Activated T-cell treated with anti-CD3 and anti-CD28 coated beads, Interleukin-2, amount 50 U/mL, for 24 hours (primary cell): ENCODE measurements around the gene DAZAP1.

ENCODE experiments used
- DNase-seq: peaks from one replicate; pipeline ENCODE4 v3.0.0-alpha.2; 2020
- H3K27ac Mint-ChIP-seq: 2 replicates; pipeline ENCODE4 v1.8.0; 2020; ENCODE audit warnings: mild to moderate bottlenecking, mixed read lengths
- H3K27me3 Mint-ChIP-seq: 2 replicates; pipeline ENCODE4 v1.8.0; 2020; ENCODE audit warnings: mixed read lengths
- H3K36me3 Mint-ChIP-seq: 2 replicates; pipeline ENCODE4 v1.8.0; 2020; ENCODE audit warnings: low read depth, mixed read lengths
- H3K4me1 Mint-ChIP-seq: 2 replicates; pipeline ENCODE4 v1.8.0; 2020; ENCODE audit warnings: low read depth, mixed read lengths
- H3K4me3 Mint-ChIP-seq: 2 replicates; pipeline ENCODE4 v1.8.0; 2020; ENCODE audit warnings: mild to moderate bottlenecking, moderate library complexity, mixed read lengths
- H3K9me3 Mint-ChIP-seq: 2 replicates; pipeline ENCODE4 v1.8.0; 2020; ENCODE audit warnings: mixed read lengths

DAZAP1 gene

DNA sequence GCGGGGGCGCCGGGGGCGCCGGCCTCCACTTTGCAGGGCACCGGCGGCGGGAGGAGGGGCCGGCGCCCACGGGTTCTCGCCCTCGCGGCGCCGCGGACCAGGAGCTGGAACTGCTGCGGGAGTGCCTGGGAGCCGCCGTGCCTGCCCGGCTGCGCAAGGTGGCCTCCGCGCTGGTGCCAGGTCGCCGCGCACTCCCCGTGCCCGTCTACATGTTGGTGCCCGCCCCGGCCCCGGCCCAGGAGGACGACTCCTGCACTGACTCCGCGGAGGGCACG, 59.8 kb downstream of the DAZAP1 start:
- H3K4me3 Mint-ChIP-seq, result no peak overlapping the region
- no peaks in the 10 kb centered on the region for H3K36me3 Mint-ChIP-seq
- peaks cover 15% of the 10 kb centered on the region for H3K4me1 Mint-ChIP-seq
- no peak for DNase-seq
- H3K27me3 Mint-ChIP-seq, result peaks cover 13% of the 10 kb centered on the region
- H3K9me3 Mint-ChIP-seq, result no peaks in the 10 kb centered on the region
- H3K27ac Mint-ChIP-seq, result no peak overlapping the region

DNA sequence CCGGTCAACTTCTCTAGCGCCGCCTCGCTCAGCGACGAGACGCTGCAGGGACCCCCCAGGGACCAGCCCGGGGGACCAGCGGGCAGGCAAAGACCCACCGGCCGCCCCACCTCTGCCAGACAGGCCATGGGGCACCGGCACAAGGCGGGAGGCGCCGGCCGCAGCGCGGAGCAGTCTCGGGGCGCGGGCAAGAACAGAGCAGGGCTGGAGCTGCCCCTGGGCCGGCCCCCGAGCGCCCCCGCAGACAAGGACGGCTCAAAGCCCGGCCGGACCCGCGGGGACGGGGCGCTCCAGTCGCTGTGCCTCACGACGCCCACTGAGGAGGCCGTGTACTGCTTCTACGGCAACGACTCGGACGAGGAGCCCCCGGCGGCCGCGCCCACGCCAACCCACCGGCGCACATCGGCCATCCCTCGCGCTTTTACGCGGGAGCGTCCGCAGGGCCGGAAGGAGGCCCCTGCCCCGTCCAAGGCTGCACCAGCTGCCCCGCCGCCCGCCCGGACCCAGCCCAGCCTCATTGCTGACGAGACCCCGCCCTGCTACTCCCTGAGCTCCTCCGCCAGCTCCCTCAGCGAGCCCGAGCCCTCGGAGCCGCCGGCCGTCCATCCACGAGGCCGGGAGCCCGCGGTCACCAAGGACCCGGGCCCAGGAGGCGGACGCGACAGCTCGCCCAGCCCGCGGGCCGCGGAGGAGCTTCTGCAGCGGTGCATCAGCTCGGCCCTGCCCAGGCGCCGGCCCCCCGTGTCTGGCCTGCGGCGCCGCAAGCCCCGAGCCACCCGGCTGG, 60.3 kb downstream of the DAZAP1 start:
- Mint-ChIP-seq H3K4me3 (no peak overlapping the region), H3K4me1 (peaks cover 16% of the 10 kb centered on the region), H3K27ac (no peak overlapping the region), H3K9me3 (no peaks in the 10 kb centered on the region), H3K27me3 (peaks cover 13% of the 10 kb centered on the region), H3K36me3 (no peaks in the 10 kb centered on the region)
- peak; percentile 46 for DNase-seq

DNA sequence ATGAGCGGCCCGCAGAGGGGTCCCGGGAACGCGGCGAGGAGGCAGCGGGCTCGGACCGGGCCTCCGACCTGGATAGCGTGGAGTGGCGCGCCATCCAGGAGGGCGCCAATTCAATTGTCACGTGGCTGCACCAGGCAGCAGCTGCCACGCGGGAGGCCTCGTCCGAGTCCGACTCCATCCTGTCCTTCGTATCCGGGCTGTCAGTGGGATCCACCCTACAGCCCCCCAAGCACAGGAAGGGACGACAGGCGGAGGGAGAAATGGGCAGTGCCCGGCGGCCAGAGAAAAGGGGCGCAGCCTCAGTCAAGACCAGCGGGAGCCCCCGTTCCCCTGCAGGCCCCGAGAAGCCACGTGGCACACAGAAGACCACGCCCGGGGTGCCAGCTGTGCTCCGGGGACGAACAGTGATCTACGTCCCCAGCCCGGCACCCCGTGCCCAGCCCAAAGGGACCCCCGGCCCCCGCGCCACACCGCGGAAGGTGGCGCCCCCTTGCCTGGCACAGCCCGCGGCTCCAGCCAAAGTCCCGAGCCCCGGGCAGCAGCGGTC, 61.0 kb downstream of the DAZAP1 start:
- Mint-ChIP-seq H3K4me1 (peaks cover 19% of the 10 kb centered on the region), H3K9me3 (no peaks in the 10 kb centered on the region), H3K36me3 (peaks cover under 1% of the 10 kb centered on the region), H3K27ac (no peak overlapping the region), H3K27me3 (peaks cover 13% of the 10 kb centered on the region), H3K4me3 (peak overlapping the region; percentile 44)
- peak; percentile 57 for DNase-seq

DNA sequence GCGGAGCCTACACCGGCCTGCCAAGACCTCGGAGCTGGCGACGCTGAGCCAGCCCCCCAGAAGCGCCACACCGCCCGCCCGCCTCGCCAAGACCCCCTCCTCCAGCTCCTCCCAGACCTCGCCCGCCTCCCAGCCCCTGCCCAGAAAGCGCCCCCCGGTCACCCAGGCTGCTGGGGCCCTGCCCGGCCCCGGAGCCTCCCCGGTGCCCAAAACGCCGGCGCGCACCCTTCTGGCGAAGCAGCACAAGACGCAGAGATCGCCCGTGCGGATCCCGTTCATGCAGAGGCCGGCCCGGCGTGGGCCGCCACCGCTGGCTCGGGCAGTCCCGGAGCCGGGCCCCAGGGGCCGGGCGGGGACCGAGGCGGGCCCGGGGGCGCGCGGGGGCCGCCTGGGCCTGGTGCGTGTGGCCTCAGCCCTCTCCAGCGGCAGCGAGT, 61.5 kb downstream of the DAZAP1 start:
- peaks cover 13% of the 10 kb centered on the region for H3K27me3 Mint-ChIP-seq
- DNase-seq, result peak; percentile 72
- no peaks in the 10 kb centered on the region for H3K9me3 Mint-ChIP-seq
- peaks cover 2% of the 10 kb centered on the region for H3K36me3 Mint-ChIP-seq
- H3K4me1 Mint-ChIP-seq, result peaks cover 19% of the 10 kb centered on the region
- peak overlapping the region; percentile 29 for H3K27ac Mint-ChIP-seq
- peak overlapping the region; percentile 44 for H3K4me3 Mint-ChIP-seq

DNA sequence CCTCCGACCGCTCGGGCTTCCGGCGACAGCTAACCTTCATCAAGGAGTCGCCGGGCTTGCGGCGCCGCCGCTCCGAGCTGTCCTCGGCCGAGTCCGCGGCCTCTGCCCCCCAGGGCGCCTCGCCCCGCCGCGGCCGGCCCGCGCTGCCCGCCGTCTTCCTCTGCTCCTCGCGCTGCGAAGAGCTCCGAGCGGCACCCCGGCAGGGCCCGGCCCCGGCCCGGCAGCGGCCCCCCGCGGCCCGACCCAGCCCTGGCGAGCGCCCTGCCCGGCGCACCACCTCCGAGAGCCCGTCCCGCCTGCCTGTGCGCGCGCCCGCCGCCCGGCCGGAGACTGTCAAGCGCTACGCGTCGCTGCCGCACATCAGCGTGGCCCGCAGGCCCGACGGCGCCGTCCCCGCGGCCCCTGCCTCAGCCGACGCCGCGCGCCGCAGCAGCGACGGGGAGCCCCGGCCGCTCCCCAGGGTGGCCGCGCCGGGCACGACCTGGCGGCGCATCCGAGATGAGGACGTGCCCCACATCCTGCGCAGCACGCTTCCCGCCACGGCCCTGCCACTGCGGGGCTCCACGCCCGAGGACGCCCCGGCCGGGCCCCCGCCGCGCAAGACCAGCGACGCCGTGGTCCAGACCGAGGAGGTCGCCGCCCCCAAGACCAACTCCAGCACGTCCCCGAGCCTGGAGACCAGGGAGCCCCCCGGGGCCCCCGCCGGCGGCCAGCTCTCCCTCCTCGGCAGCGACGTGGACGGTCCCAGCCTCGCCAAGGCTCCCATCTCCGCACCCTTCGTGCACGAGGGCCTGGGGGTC, 62.1 kb downstream of the DAZAP1 start:
- Mint-ChIP-seq H3K4me1 (peaks cover 19% of the 10 kb centered on the region), H3K4me3 (no peak overlapping the region), H3K27ac (no peak overlapping the region), H3K36me3 (peaks cover 4% of the 10 kb centered on the region), H3K27me3 (peaks cover 13% of the 10 kb centered on the region), H3K9me3 (no peaks in the 10 kb centered on the region)
- peak; percentile 62 for DNase-seq

DNA sequence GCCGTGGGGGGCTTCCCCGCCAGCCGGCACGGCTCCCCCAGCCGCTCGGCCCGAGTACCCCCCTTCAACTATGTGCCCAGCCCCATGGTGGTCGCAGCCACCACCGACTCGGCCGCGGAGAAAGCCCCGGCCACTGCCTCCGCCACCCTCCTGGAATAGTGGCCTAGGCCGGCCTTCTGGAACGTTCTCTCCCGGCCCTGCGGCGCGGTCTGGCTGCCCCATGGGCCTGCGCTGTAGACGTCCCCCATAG, 62.6 kb downstream of the DAZAP1 start:
- peak overlapping the region; percentile 82 for H3K27ac Mint-ChIP-seq
- no peak for DNase-seq
- H3K36me3 Mint-ChIP-seq, result peaks cover 6% of the 10 kb centered on the region
- H3K9me3 Mint-ChIP-seq, result no peaks in the 10 kb centered on the region
- H3K4me3 Mint-ChIP-seq, result peak overlapping the region; percentile 44
- peaks cover 19% of the 10 kb centered on the region for H3K4me1 Mint-ChIP-seq
- H3K27me3 Mint-ChIP-seq, result peaks cover 11% of the 10 kb centered on the region

DNA sequence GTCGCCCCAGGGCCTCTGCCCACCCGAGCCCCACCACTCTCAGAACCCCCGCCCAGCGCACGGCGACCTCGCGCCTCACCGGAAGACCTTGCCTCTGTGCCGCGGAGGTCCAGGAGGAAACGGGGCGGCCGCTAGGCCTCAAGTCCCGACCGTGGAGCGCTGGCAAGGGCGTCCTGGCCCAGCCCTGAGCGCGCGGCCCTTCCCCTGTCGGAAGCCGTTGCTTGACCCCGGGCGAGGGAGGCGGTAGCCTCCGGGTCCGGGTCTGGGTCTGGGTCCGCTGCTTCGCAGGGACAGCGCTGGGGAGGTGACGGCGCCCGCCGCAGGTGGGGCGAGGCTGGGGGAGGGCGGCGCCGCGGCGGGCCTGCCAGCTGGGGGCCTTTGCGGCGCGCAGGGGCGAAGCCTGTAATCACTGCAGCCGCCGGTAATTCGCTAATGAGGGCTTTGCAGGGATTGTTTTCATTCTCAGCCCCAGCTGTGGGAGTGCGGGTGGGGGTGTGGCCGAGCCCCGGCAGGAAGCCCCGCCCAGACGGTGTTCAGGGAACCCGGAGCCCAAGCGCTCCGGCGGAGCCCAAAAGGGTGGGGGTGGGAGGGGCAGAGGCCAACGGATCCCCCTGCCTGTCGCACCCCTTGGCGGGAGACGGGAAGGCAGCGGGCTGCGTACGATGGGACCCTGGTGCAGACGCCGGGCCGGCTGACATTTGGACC, 63.1 kb downstream of the DAZAP1 start:
- H3K4me3 Mint-ChIP-seq, result peak overlapping the region; percentile 46
- H3K9me3 Mint-ChIP-seq, result no peaks in the 10 kb centered on the region
- peak; percentile 84 for DNase-seq
- peaks cover 19% of the 10 kb centered on the region for H3K4me1 Mint-ChIP-seq
- peaks cover 11% of the 10 kb centered on the region for H3K36me3 Mint-ChIP-seq
- peaks cover 11% of the 10 kb centered on the region for H3K27me3 Mint-ChIP-seq
- peak overlapping the region; percentile 82 for H3K27ac Mint-ChIP-seq

DNA sequence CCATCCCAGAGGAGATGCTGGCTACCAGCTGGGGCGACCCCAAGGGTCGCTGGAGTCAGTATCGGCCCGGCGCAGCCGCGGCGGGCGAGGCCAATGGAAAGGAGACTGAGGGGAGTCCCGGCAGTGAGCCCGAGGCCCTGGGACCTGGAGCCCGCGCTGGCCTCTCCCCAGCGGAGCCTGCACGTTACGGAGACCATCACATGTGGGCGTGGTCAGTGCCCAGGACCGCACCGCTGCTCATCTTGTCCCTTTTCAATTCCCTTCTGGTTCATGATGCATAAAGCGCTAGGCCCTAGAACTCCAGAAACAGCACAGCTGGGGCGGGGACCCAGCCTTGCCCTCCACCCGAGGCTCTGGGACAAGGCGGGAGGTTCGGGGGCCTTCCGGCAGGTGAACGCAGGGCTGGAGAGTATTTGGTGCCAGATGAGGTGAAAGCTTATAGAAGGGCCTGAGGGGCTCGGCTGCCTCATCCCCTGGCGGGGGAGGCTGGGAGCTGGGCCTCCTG, 63.7 kb downstream of the DAZAP1 start:
- peak; percentile 56 for DNase-seq
- H3K27me3 Mint-ChIP-seq, result peaks cover 11% of the 10 kb centered on the region

DNA sequence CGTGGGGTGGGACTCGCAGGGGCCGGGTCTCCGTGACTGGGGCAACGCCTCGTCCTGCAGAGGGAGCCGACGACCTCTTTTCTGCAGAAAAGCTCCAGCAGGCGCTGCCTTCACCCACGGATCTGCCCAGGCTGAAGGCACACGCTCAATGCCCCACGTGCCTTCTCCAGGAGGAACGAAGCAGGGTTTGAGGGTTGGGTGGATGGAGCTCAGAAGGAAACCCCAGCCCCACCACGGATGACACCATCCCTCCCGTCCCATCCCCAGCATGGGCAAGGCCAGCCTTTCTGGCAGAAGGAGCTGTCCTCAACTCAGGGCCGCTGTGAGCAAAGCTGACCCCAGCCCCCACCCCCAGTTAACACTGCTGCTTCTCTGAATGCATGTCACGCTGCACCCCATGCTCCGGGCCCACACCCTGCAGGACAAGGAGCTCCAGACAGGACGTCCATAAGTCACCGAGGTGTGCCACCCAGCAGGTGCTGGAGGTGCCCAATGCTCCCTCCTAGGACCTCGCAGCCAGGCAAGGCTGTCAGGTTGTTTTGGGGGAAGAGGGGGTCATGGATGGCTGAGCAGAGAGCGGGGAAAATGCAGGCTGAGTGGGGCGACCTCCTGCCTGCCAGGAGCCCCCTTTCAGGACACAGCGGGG, 64.3 kb downstream of the DAZAP1 start:
- Mint-ChIP-seq H3K27me3 (peaks cover 9% of the 10 kb centered on the region), H3K9me3 (no peaks in the 10 kb centered on the region), H3K36me3 (peaks cover 22% of the 10 kb centered on the region), H3K4me3 (peak overlapping the region; percentile 46), H3K27ac (no peak overlapping the region), H3K4me1 (peaks cover 28% of the 10 kb centered on the region)
- DNase-seq, result no peak

More for the DNA sequence above, 63.7 kb downstream of the DAZAP1 start:
- Mint-ChIP-seq H3K36me3 (peaks cover 16% of the 10 kb centered on the region), H3K4me3 (peak overlapping the region; percentile 46), H3K9me3 (no peaks in the 10 kb centered on the region), H3K27ac (no peak overlapping the region), H3K4me1 (peaks cover 23% of the 10 kb centered on the region)

DNA sequence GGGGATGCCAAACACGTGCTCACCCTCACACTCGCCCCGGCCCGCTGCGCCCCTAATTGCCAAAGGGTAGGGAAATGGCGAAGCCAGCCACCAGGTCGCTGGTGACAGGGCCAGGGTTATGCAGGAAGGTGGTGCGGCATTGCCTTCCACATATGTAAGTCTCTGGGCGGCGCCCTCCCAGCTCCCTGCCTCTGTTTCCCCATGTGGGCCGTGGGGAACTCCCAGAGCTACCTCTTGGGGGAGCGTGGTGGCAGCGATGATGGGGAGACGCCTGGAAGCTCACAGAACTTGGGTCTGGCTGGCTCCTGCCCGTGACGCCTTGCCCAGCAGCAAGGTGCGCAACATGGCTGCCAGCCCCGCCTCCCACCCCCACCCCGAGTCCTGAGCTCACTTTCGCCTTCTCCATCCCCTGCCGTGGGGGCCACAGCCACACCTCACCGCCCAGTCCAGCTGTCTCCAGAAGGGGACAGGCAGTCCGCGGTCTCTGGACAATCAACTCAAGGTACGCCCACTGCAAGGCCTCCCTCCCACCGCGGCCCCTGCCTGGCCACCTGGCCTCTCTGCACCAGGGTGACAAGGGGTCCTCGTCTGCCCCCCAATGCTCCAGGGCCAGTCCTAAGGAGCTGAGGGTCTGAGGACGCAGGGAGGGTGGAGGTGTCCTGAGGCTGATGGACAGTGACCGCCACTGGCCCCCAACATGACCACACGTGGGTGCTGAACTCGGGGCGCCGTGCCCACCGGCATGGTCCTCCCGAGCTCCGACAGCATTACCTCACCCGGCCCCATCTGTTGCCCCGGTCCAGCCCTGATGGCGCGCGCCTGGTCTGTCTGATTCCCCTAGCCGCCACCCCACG, 65.1 kb downstream of the DAZAP1 start:
- Mint-ChIP-seq H3K4me3 (no peak overlapping the region), H3K4me1 (peaks cover 36% of the 10 kb centered on the region), H3K9me3 (no peaks in the 10 kb centered on the region), H3K27ac (no peak overlapping the region), H3K27me3 (peaks cover 6% of the 10 kb centered on the region), H3K36me3 (peaks cover 30% of the 10 kb centered on the region)
- DNase-seq, result no peak

DNA sequence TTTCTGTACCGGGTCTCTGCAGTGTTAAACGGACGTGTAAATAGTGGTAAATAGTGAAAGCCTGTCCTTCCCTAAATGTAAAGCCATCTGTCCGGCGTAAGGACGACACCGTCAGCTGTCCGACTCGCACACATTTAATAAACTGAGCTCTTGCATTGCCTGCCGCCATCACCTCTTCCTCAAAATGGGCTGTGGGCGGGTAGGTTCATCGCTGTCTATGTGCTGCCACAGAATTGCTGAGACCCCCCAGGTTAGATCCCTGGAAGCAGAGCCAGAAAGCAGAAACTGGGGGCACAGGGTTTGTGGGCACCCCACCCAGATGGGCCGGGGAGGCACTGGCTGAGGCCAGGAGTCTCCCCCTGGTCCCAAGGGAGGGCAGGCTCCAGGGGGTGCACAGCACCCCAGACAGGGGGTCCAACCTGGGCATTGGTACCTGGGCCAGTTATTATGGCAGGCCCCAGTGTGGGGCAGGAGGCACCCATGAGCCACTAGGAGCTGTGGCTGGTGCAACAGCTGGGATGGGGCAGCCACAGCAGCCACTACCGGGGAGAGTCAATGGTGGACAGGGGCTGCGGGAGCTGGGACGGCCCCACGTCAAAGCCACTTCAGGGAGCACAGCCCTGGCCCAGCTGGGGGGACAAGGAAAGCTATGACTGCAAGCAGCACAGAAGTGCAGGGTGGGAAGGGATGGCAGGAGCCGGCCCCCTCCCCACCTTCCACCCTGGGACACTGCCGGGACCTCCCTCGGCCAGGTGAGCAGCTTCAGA, 65.9 kb downstream of the DAZAP1 start:
- Mint-ChIP-seq H3K4me3 (no peak overlapping the region), H3K4me1 (peaks cover 40% of the 10 kb centered on the region), H3K27me3 (peaks cover 4% of the 10 kb centered on the region), H3K36me3 (peaks cover 33% of the 10 kb centered on the region), H3K9me3 (no peaks in the 10 kb centered on the region), H3K27ac (no peak overlapping the region)
- DNase-seq, result no peak

DNA sequence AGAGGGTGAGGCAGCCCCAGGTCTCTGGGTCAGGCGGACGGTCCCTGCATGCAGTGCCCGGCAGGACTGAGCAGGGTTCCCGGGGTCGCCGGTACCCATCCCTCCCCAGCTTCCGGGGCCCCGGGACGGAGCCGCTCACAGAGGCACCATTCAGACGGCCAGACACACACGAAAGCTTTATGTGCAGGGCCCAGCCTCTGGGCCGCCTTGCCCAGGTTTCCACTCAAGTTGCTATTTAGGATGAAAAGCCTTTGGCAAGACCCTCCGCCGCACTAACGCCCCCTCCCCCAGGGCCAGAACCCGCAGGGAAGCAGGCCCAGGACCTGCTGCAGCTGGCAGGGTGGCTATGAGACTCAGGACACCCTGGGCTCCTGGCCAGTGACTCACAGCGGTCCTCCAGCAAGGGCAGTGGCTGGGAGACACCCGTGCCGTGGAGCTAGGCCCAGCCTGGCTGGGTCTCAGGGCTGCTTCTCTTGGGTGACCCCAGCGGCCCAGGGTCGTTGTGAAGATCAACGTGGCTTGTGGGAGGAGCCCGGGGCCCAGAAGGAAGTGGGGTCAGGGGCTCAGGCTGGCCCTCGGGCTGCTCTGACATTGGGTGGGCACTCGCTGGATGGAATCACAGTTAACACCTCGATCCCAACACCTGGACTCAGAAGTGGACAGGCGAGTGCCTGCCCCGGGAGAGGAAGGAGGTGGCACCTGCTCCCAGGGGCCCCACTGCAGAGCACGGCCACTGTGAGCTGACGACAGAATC, 66.8 kb downstream of the DAZAP1 start:
- Mint-ChIP-seq H3K4me3 (no peak overlapping the region), H3K27ac (no peak overlapping the region), H3K4me1 (peaks cover 43% of the 10 kb centered on the region), H3K36me3 (peaks cover 36% of the 10 kb centered on the region), H3K27me3 (peaks cover 3% of the 10 kb centered on the region), H3K9me3 (no peaks in the 10 kb centered on the region)
- no peak for DNase-seq
